Astrocyte (in vitro differentiated cells and primary cell): ENCODE measurements around the gene TBK1. TPM values are rescaled to one million over a fixed set of nuclear protein-coding genes. Genes with fewer than 3 reads are reported as not detected.

Source experiments
- DNase-seq: peaks from one replicate; pipeline ENCODE4 v3.0.0-alpha.2; 2010; ENCODE audit warnings: low read depth
- FAIRE-seq: peaks from 2 replicates; lab custom pipeline; 2011; peaks lifted over from hg19 to GRCh38; lab: Jason Lieb, UNC
- H2AFZ ChIP-seq: 2 replicates; pipeline ENCODE4 v1.6.0; 2012; ENCODE audit warnings: low read depth, low read length, inconsistent platforms
- H3K27ac ChIP-seq: 2 replicates; pipeline ENCODE4 v1.5.1; 2011; ENCODE audit warnings: low read depth, low read length, inconsistent platforms
- H3K27me3 ChIP-seq: 2 replicates; pipeline ENCODE4 v1.6.0; 2011; ENCODE audit warnings: low read length, inconsistent platforms; ENCODE audit not compliant: insufficient read depth
- H3K36me3 ChIP-seq: 2 replicates; pipeline ENCODE4 v1.5.1; 2011; ENCODE audit warnings: low read length, inconsistent platforms; ENCODE audit not compliant: insufficient read depth
- H3K4me1 ChIP-seq: 2 replicates; pipeline ENCODE4 v1.5.1; 2011; ENCODE audit warnings: low read length, inconsistent platforms; ENCODE audit not compliant: insufficient read depth
- H3K4me2 ChIP-seq: 2 replicates; pipeline ENCODE4 v1.6.0; 2012; ENCODE audit warnings: low read length, inconsistent platforms
- H3K4me3 ChIP-seq: 2 replicates; pipeline ENCODE4 v1.5.1; 2011; ENCODE audit warnings: low read depth, mild to moderate bottlenecking, low read length, inconsistent platforms; ENCODE audit not compliant: insufficient read depth
- H3K79me2 ChIP-seq: 2 replicates; pipeline ENCODE4 v1.6.0; 2012; ENCODE audit warnings: mild to moderate bottlenecking, low read length, inconsistent platforms; ENCODE audit not compliant: insufficient read depth
- H3K9ac ChIP-seq: 2 replicates; pipeline ENCODE4 v1.6.0; 2012; ENCODE audit warnings: mild to moderate bottlenecking, low read length, inconsistent platforms
- H3K9me3 ChIP-seq: 2 replicates; pipeline ENCODE4 v1.5.1; 2012; ENCODE audit warnings: low read depth, mild to moderate bottlenecking, low read length, inconsistent platforms; ENCODE audit not compliant: insufficient read depth
- H4K20me1 ChIP-seq: 2 replicates; pipeline ENCODE4 v1.6.0; 2012; ENCODE audit warnings: low read length, inconsistent platforms; ENCODE audit not compliant: insufficient read depth
- H3K27ac Mint-ChIP-seq: one replicate; pipeline ENCODE4 v1.8.0; 2021; ENCODE audit warnings: mild to moderate bottlenecking, mixed read lengths; ENCODE audit not compliant: unreplicated experiment
- H3K27me3 Mint-ChIP-seq: one replicate; pipeline ENCODE4 v1.8.0; 2021; ENCODE audit warnings: low read depth, mixed read lengths; ENCODE audit not compliant: unreplicated experiment
- H3K36me3 Mint-ChIP-seq: one replicate; pipeline ENCODE4 v1.8.0; 2021; ENCODE audit warnings: low read depth, mixed read lengths; ENCODE audit not compliant: unreplicated experiment
- H3K4me1 Mint-ChIP-seq: one replicate; pipeline ENCODE4 v1.8.0; 2021; ENCODE audit warnings: low read depth, mixed read lengths; ENCODE audit not compliant: unreplicated experiment
- H3K4me3 Mint-ChIP-seq: one replicate; pipeline ENCODE4 v1.8.0; 2021; ENCODE audit warnings: mild to moderate bottlenecking, moderate library complexity, mixed read lengths; ENCODE audit not compliant: unreplicated experiment
- H3K9me3 Mint-ChIP-seq: one replicate; pipeline ENCODE4 v1.8.0; 2021; ENCODE audit warnings: mild to moderate bottlenecking, mixed read lengths; ENCODE audit not compliant: unreplicated experiment
- EZH2 ChIP-seq: IDR thresholded peaks from 2 replicates; pipeline ENCODE4 v1.6.1; 2012; ENCODE audit warnings: mild to moderate bottlenecking, low read length, inconsistent platforms; ENCODE audit not compliant: insufficient read depth
- total RNA-seq: library from RNA; stranded (reverse); gene quantifications from 2 replicates; pipeline ENCODE4 v1.2.1, GENCODE V29; 2021
- TF ChIP-seq, protein P1 (sequence below): IDR thresholded peaks from 2 replicates; pipeline ENCODE4 v1.5.1; 2011; ENCODE audit warnings: low read depth, mild to moderate bottlenecking, inconsistent platforms, low read length, moderate library complexity; ENCODE audit not compliant: insufficient read depth

TBK1 gene
- total RNA-seq, 1 donor from 2014 or later, result 23.7 TPM

DNA sequence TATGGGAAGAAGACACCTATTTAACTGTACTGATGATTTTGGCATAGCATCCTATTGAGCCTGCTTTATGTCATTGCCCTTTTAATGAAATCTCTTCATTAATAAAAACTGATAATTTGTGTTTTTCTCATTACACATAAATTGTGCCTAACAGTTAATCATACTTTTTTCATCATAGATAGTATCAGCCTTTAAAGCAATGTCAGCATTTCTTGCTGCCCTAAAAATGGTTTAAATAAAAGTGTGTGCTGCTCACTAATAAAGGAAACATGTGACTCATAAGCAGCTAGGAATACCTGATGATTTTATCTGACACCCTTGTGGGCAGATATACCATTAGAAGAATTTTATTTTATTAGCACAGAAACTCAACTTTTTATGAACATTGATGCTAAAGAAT is 26.7 kb downstream of the TBK1 start:
- Histone ChIP-seq H3K4me3 (no peak overlapping the region), H4K20me1 (peaks cover 28% of the 10 kb centered on the region), H3K79me2 (peaks cover 35% of the 10 kb centered on the region), H3K36me3 (peaks cover 48% of the 10 kb centered on the region), H3K9me3 (peaks cover 2% of the 10 kb centered on the region), H3K9ac (no peak overlapping the region), H3K4me2 (no peak overlapping the region), H3K27me3 (no peaks in the 10 kb centered on the region), H3K4me1 (no peaks in the 10 kb centered on the region), H3K27ac (no peak overlapping the region), H2AFZ (no peak overlapping the region)
- H3K36me3 Mint-ChIP-seq, result peaks cover 26% of the 10 kb centered on the region
- TF ChIP-seq EZH2, result no peak
- TF ChIP-seq, protein P1, sequence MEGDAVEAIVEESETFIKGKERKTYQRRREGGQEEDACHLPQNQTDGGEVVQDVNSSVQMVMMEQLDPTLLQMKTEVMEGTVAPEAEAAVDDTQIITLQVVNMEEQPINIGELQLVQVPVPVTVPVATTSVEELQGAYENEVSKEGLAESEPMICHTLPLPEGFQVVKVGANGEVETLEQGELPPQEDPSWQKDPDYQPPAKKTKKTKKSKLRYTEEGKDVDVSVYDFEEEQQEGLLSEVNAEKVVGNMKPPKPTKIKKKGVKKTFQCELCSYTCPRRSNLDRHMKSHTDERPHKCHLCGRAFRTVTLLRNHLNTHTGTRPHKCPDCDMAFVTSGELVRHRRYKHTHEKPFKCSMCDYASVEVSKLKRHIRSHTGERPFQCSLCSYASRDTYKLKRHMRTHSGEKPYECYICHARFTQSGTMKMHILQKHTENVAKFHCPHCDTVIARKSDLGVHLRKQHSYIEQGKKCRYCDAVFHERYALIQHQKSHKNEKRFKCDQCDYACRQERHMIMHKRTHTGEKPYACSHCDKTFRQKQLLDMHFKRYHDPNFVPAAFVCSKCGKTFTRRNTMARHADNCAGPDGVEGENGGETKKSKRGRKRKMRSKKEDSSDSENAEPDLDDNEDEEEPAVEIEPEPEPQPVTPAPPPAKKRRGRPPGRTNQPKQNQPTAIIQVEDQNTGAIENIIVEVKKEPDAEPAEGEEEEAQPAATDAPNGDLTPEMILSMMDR, result no peak
- peaks cover 2% of the 10 kb centered on the region for H3K4me1 Mint-ChIP-seq
- no peak for DNase-seq
- H3K27me3 Mint-ChIP-seq, result no peaks in the 10 kb centered on the region
- H3K9me3 Mint-ChIP-seq, result peaks cover 6% of the 10 kb centered on the region
- no peak overlapping the region for H3K4me3 Mint-ChIP-seq
- no peak overlapping the region for H3K27ac Mint-ChIP-seq
- no peak for FAIRE-seq

DNA sequence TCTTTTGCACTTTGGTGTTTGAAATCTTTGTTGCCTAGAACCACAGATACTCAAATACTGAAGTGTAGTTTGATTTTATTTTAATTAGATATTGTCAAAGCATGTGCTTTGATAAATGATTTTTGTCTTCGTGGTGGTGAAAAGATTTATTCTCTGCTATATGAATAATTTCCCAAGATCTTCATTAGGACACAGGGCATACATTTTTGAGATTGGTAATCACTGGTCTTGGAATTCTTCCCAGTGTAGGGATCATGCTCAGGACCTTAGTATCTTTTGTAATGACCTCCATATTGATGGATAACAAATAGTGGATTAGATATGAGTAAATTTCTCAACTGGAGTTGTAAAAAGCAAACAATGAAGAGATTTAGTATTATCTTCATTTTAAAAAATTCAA is 28.2 kb downstream of the TBK1 start:
- H4K20me1 ChIP-seq, result peaks cover 28% of the 10 kb centered on the region
- H3K4me2 ChIP-seq, result no peak overlapping the region
- Mint-ChIP-seq H3K27me3 (no peaks in the 10 kb centered on the region), H3K9me3 (peaks cover 6% of the 10 kb centered on the region), H3K27ac (no peak overlapping the region), H3K4me1 (peaks cover 2% of the 10 kb centered on the region), H3K36me3 (peaks cover 16% of the 10 kb centered on the region), H3K4me3 (no peak overlapping the region)
- H3K9ac ChIP-seq, result no peak overlapping the region
- H3K79me2 ChIP-seq, result peaks cover 30% of the 10 kb centered on the region
- DNase-seq, result peak; percentile 22
- H3K27me3 ChIP-seq, result no peaks in the 10 kb centered on the region
- no peak for TF ChIP-seq EZH2
- TF ChIP-seq, protein P1, result no peak
- H3K4me3 ChIP-seq, result no peak overlapping the region
- no peak overlapping the region for H3K27ac ChIP-seq
- peaks cover 34% of the 10 kb centered on the region for H3K36me3 ChIP-seq
- H2AFZ ChIP-seq, result no peak overlapping the region
- FAIRE-seq, result peak; percentile 43
- no peaks in the 10 kb centered on the region for H3K4me1 ChIP-seq
- H3K9me3 ChIP-seq, result peaks cover 2% of the 10 kb centered on the region

DNA sequence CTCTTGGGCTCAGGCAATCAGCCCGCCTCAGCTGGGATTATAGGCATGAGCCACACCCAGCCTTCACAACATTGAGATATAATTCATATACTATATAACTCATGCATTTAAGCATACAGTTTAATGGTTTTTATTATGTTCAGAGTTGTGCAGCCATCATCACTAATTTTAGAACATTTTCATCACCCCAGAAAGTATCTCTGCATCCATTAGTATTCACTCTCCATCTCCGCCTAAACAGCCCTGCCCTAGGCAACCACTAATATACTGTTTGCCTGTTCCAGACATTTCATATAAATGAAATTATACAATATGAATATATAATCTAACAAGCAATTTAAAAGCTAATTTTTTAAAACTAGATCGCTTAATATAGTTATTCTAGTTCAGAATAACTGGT is 34.7 kb downstream of the TBK1 start:
- Mint-ChIP-seq H3K36me3 (peaks cover 4% of the 10 kb centered on the region), H3K4me3 (no peak overlapping the region), H3K9me3 (no peaks in the 10 kb centered on the region), H3K27ac (no peak overlapping the region), H3K27me3 (no peaks in the 10 kb centered on the region), H3K4me1 (no peaks in the 10 kb centered on the region)
- DNase-seq, result no peak
- Histone ChIP-seq H3K4me3 (no peak overlapping the region), H3K9ac (no peak overlapping the region), H3K79me2 (no peaks in the 10 kb centered on the region), H3K27me3 (no peaks in the 10 kb centered on the region), H3K36me3 (peaks cover 45% of the 10 kb centered on the region), H3K27ac (no peak overlapping the region), H3K9me3 (no peaks in the 10 kb centered on the region), H4K20me1 (no peaks in the 10 kb centered on the region), H2AFZ (no peak overlapping the region), H3K4me1 (no peaks in the 10 kb centered on the region), H3K4me2 (no peak overlapping the region)
- no peak for FAIRE-seq
- TF ChIP-seq, protein P1, result no peak
- TF ChIP-seq EZH2, result no peak
